Loucy (cell line): Measurements from ENCODE around the gene UBL4B.

ENCODE experiments used
- H2AFZ ChIP-seq: fragments of 200-600 bp; sonication (generic); 2 replicates; pipeline ENCODE4 v1.6.0; 2016; ENCODE audit warnings: antibody characterized with exemption, mild to moderate bottlenecking, low read length, moderate library complexity
- H3F3A ChIP-seq: fragments of 200-600 bp; 2 replicates; pipeline ENCODE4 v1.6.0; 2016; ENCODE audit warnings: antibody characterized with exemption, low read depth, mild to moderate bottlenecking
- H3K27me3 ChIP-seq: fragments of 200-600 bp; sonication (generic); 2 replicates; pipeline ENCODE4 v1.6.1; 2014; ENCODE audit warnings: low read length, mild to moderate bottlenecking; ENCODE audit not compliant: insufficient read depth, poor library complexity, severe bottlenecking
- H3K36me3 ChIP-seq: fragments of 200-600 bp; sonication (generic); 2 replicates; pipeline ENCODE4 v1.6.1; 2016; ENCODE audit warnings: low read length; ENCODE audit not compliant: insufficient read depth
- H3K4me1 ChIP-seq: fragments of 200-600 bp; sonication (generic); 2 replicates; pipeline ENCODE4 v1.5.1; 2014; ENCODE audit warnings: low read length, mild to moderate bottlenecking; ENCODE audit not compliant: insufficient read depth, poor library complexity, severe bottlenecking
- H3K4me2 ChIP-seq: fragments of 200-600 bp; sonication (generic); 2 replicates; pipeline ENCODE4 v1.6.0; 2014; ENCODE audit warnings: antibody characterized with exemption, low read length, low read depth, mild to moderate bottlenecking; ENCODE audit not compliant: poor library complexity, severe bottlenecking
- H3K4me3 ChIP-seq: fragments of 200-600 bp; sonication (generic); 2 replicates; pipeline ENCODE4 v1.5.1; 2014; ENCODE audit warnings: low read length, mild to moderate bottlenecking, mixed read lengths; ENCODE audit not compliant: poor library complexity, severe bottlenecking
- H3K79me2 ChIP-seq: fragments of 200-600 bp; sonication (generic); 2 replicates; pipeline ENCODE4 v1.6.1; 2014; ENCODE audit warnings: low read length; ENCODE audit not compliant: insufficient read depth
- H3K9ac ChIP-seq: fragments of 200-600 bp; sonication (generic); 2 replicates; pipeline ENCODE4 v1.6.0; 2014; ENCODE audit warnings: mild to moderate bottlenecking, low read depth, low read length, moderate library complexity; ENCODE audit not compliant: poor library complexity, severe bottlenecking
- H3K9me2 ChIP-seq: fragments of 200-600 bp; sonication (generic); replicated peaks from 2 replicates; pipeline ENCODE4 v1.6.1; 2016; ENCODE audit warnings: low read depth, low read length, mixed read lengths
- H3K9me3 ChIP-seq: fragments of 200-600 bp; sonication (generic); 2 replicates; pipeline ENCODE4 v1.6.1; 2014; ENCODE audit warnings: mild to moderate bottlenecking, antibody characterized with exemption, low read length, low read depth; ENCODE audit not compliant: insufficient read depth
- H4K20me1 ChIP-seq: fragments of 200-600 bp; sonication (generic); 2 replicates; pipeline ENCODE4 v1.6.0; 2014; ENCODE audit warnings: antibody characterized with exemption, low read length, mild to moderate bottlenecking; ENCODE audit not compliant: insufficient read depth, poor library complexity, severe bottlenecking
- EZH2phosphoT487 ChIP-seq: fragments of 200-600 bp; IDR thresholded peaks from 2 replicates; pipeline ENCODE4 v1.6.1; 2018; ENCODE audit warnings: antibody characterized with exemption, mild to moderate bottlenecking, moderate library complexity, borderline replicate concordance
- TF ChIP-seq, protein P1 (sequence below): fragments of 200-600 bp; sonication (generic); conservative IDR thresholded peaks from 2 replicates; pipeline ENCODE4 v1.5.1; 2014; ENCODE audit warnings: mild to moderate bottlenecking, antibody characterized with exemption, low read length

UBL4B gene

DNA sequence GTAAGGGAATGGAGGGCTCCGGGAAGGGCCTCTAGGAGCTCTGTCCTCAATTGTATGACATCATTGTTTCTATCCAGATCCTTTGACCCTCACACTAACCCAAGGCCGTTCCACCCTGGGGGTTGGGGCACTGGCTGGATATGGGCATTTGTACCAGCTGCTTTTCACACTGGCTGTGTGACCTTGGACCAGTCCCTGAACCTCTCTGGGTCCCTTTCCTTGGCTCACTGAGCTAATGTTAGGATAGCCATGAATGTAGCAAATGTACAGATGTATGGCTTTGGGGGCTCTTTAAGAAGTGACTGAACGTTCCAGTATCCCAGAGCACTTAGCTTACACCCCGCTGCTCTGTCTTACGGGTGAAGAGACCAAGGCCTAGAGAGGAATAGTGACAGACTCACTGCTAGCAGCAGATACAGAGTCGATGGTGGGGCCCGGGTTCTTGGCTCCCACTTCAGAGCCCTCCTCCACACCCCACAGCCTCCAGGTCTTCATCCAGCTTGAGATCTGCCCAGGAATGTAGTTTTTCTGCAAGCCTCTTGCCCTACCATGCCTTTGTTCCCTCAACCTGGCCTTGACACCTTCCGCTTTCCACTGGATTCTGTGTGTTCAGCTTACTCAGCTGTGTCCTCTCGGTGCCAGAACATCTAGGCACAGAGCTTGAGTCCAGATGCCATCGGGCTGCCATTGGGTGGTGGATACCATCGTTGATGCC lies 14.6 kb upstream of the UBL4B start:
- H3K9me3 ChIP-seq = no peaks in the 10 kb centered on the region
- no peak overlapping the region for H3K9ac ChIP-seq
- no peaks in the 10 kb centered on the region for H3F3A ChIP-seq
- no peaks in the 10 kb centered on the region for H3K27me3 ChIP-seq
- no peaks in the 10 kb centered on the region for H3K36me3 ChIP-seq
- H3K9me2 ChIP-seq = no peaks in the 10 kb centered on the region
- H3K4me2 ChIP-seq = no peak overlapping the region
- TF ChIP-seq, protein P1, sequence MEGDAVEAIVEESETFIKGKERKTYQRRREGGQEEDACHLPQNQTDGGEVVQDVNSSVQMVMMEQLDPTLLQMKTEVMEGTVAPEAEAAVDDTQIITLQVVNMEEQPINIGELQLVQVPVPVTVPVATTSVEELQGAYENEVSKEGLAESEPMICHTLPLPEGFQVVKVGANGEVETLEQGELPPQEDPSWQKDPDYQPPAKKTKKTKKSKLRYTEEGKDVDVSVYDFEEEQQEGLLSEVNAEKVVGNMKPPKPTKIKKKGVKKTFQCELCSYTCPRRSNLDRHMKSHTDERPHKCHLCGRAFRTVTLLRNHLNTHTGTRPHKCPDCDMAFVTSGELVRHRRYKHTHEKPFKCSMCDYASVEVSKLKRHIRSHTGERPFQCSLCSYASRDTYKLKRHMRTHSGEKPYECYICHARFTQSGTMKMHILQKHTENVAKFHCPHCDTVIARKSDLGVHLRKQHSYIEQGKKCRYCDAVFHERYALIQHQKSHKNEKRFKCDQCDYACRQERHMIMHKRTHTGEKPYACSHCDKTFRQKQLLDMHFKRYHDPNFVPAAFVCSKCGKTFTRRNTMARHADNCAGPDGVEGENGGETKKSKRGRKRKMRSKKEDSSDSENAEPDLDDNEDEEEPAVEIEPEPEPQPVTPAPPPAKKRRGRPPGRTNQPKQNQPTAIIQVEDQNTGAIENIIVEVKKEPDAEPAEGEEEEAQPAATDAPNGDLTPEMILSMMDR = no peak
- no peak for TF ChIP-seq EZH2phosphoT487
- no peak overlapping the region for H2AFZ ChIP-seq
- H4K20me1 ChIP-seq = no peaks in the 10 kb centered on the region
- H3K79me2 ChIP-seq = no peaks in the 10 kb centered on the region
- H3K4me1 ChIP-seq = no peaks in the 10 kb centered on the region
- H3K4me3 ChIP-seq = no peak overlapping the region

DNA sequence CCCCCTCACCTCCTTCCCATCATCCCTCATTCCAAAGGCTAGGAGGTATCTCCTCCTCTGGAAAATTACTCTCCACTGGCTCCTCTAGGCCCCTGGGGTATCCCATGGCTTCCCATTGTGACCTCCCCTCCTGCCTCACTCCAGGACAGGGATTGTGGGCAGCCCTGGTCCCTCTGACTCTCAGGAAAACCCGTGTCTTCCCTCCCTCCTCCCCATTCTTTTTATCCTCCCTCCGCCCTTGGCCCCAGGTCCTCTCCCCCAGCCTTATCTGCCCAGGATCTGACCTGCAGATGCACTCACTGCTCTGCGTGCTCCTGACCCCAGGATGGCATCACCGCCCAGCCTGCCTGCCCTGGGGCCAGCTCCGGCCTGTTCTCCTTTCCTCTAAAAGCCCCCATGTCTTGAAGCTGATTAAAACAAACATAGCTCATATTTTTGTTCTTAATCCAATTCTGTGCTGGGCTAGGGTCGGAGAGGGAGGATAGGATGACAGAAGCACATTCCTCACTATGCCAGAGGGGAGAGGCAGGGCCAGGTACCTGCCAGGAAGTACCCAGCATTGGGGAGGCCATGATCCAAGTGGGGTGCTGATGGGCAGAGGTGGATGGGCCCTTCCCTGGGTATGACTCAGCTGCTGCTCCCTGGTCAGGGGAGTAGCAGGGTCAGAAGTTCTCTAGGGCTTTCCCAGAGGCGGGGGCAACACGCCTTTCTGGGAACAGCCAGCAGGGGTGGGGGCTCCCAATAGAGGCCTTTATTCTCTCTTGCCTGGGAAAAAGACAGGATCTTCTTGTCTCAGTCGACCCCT lies 13.8 kb upstream of the UBL4B start:
- H3K27me3 ChIP-seq = no peaks in the 10 kb centered on the region
- no peak overlapping the region for H3K9ac ChIP-seq
- no peaks in the 10 kb centered on the region for H3K9me3 ChIP-seq
- no peaks in the 10 kb centered on the region for H3K4me1 ChIP-seq
- no peaks in the 10 kb centered on the region for H3F3A ChIP-seq
- no peaks in the 10 kb centered on the region for H4K20me1 ChIP-seq
- H3K4me3 ChIP-seq = no peak overlapping the region
- TF ChIP-seq EZH2phosphoT487 = no peak
- TF ChIP-seq, protein P1 = no peak
- no peaks in the 10 kb centered on the region for H3K79me2 ChIP-seq
- H3K4me2 ChIP-seq = no peak overlapping the region
- H3K9me2 ChIP-seq = no peaks in the 10 kb centered on the region
- H2AFZ ChIP-seq = no peak overlapping the region
- no peaks in the 10 kb centered on the region for H3K36me3 ChIP-seq

DNA sequence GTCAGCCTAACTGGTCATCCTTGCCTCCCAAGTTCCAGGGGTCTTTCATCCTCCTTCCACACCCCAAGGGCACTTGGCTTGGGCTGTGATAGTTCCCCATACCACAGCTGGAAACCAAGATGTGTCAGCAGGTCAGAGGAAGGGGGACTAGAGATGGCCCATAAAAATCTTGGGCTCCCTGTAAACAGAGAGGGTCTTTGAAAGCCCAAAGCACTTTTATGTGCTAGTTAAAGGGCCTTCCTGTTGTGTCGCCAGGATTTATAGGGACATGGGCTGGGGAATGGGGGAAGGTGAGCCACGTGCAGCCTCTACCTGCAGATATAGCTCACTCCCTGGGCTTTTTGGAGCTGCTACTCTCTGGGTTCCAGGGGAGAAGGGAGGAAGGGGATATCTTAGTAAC lies 11.9 kb upstream of the UBL4B start:
- Histone ChIP-seq H3K36me3 (no peaks in the 10 kb centered on the region), H2AFZ (no peak overlapping the region), H3K27me3 (no peaks in the 10 kb centered on the region), H4K20me1 (no peaks in the 10 kb centered on the region), H3K4me2 (no peak overlapping the region), H3F3A (no peaks in the 10 kb centered on the region), H3K9me3 (no peaks in the 10 kb centered on the region), H3K9ac (no peak overlapping the region), H3K4me1 (peaks cover 9% of the 10 kb centered on the region), H3K9me2 (no peaks in the 10 kb centered on the region), H3K79me2 (no peaks in the 10 kb centered on the region), H3K4me3 (no peak overlapping the region)
- TF ChIP-seq EZH2phosphoT487 = no peak
- TF ChIP-seq, protein P1 = no peak
